ENCODE results near the gene MTR.

MTR gene

GRCh38 chr1:236947794-236948193 is 152.7 kb downstream of the MTR start:
- FAIRE-seq, result no peak
- no peak for DNase-seq (ENCODE audit: insufficient read length, low spot score)
- no peak for TF ChIP-seq TAF1 (IDR thresholded peaks at IDR 0.05; ENCODE audit: low read depth, low read length)
- TF ChIP-seq PAX5 (IDR thresholded peaks at IDR 0.05; ENCODE audit: insufficient read depth, low read length, severe bottlenecking), result no peak
- TF ChIP-seq POLR2A (IDR thresholded peaks at IDR 0.05; ENCODE audit: low read depth, low read length), result no peak
- no peak for TF ChIP-seq SPI1 (IDR thresholded peaks at IDR 0.05; ENCODE audit: low read depth, low read length)
- TF ChIP-seq POU2F2 (IDR thresholded peaks at IDR 0.05; ENCODE audit: low read depth, low read length), result no peak
- no peak for TF ChIP-seq POLR2AphosphoS5 (IDR thresholded peaks at IDR 0.05; ENCODE audit: low read depth, low read length)

- no peak for FAIRE-seq
- no peak for DNase-seq (ENCODE audit: insufficient read length, low spot score)
- TF ChIP-seq POU2F2 (IDR thresholded peaks at IDR 0.05; ENCODE audit: low read depth, low read length) (no peak), POLR2A (IDR thresholded peaks at IDR 0.05; ENCODE audit: low read depth, low read length) (no peak), PAX5 (IDR thresholded peaks at IDR 0.05; ENCODE audit: insufficient read depth, low read length, severe bottlenecking) (no peak), SPI1 (IDR thresholded peaks at IDR 0.05; ENCODE audit: low read depth, low read length) (no peak), POLR2AphosphoS5 (IDR thresholded peaks at IDR 0.05; ENCODE audit: low read depth, low read length) (no peak), TAF1 (IDR thresholded peaks at IDR 0.05; ENCODE audit: low read depth, low read length) (no peak)
Measured at GRCh38 chr1:236948381-236948780, 153.3 kb downstream of the MTR start.

- TF ChIP-seq POLR2A (IDR thresholded peaks at IDR 0.05; ENCODE audit: low read depth, low read length), result no peak
- no peak for TF ChIP-seq POU2F2 (IDR thresholded peaks at IDR 0.05; ENCODE audit: low read depth, low read length)
- TF ChIP-seq POLR2AphosphoS5 (IDR thresholded peaks at IDR 0.05; ENCODE audit: low read depth, low read length), result no peak
- no peak for TF ChIP-seq SPI1 (IDR thresholded peaks at IDR 0.05; ENCODE audit: low read depth, low read length)
- no peak for TF ChIP-seq PAX5 (IDR thresholded peaks at IDR 0.05; ENCODE audit: insufficient read depth, low read length, severe bottlenecking)
- no peak for TF ChIP-seq TAF1 (IDR thresholded peaks at IDR 0.05; ENCODE audit: low read depth, low read length)
- FAIRE-seq (no peak), DNase-seq (ENCODE audit: insufficient read length, low spot score) (no peak)
Measured at GRCh38 chr1:236948996-236949395, 153.9 kb downstream of the MTR start.

- FAIRE-seq (no peak), DNase-seq (ENCODE audit: insufficient read length, low spot score) (no peak)
- TF ChIP-seq POLR2A (IDR thresholded peaks at IDR 0.05; ENCODE audit: low read depth, low read length) (no peak), POU2F2 (IDR thresholded peaks at IDR 0.05; ENCODE audit: low read depth, low read length) (no peak), POLR2AphosphoS5 (IDR thresholded peaks at IDR 0.05; ENCODE audit: low read depth, low read length) (no peak)
Measured at GRCh38 chr1:236950365-236950764, 155.3 kb downstream of the MTR start.

GRCh38 chr1:236951672-236952071 is 156.6 kb downstream of the MTR start:
- DNase-seq (ENCODE audit: insufficient read length, low spot score), result no peak
- FAIRE-seq, result no peak
- TF ChIP-seq PAX5 (IDR thresholded peaks at IDR 0.05; ENCODE audit: insufficient read depth, low read length, severe bottlenecking) (no peak), SPI1 (IDR thresholded peaks at IDR 0.05; ENCODE audit: low read depth, low read length) (no peak), POLR2AphosphoS5 (IDR thresholded peaks at IDR 0.05; ENCODE audit: low read depth, low read length) (no peak), POLR2A (IDR thresholded peaks at IDR 0.05; ENCODE audit: low read depth, low read length) (no peak), TAF1 (IDR thresholded peaks at IDR 0.05; ENCODE audit: low read depth, low read length) (no peak), POU2F2 (IDR thresholded peaks at IDR 0.05; ENCODE audit: low read depth, low read length) (no peak)

- DNase-seq (ENCODE audit: insufficient read length, low spot score), result no peak
Measured at GRCh38 chr1:236952246-236953003, 157.3 kb downstream of the MTR start.

GRCh38 chr1:236953151-236953700 is 158.1 kb downstream of the MTR start:
- no peak for FAIRE-seq
- no peak for DNase-seq (ENCODE audit: insufficient read length, low spot score)
- TF ChIP-seq POLR2A (IDR thresholded peaks at IDR 0.05; ENCODE audit: low read depth, low read length) (no peak), POLR2AphosphoS5 (IDR thresholded peaks at IDR 0.05; ENCODE audit: low read depth, low read length) (no peak), PAX5 (IDR thresholded peaks at IDR 0.05; ENCODE audit: insufficient read depth, low read length, severe bottlenecking) (no peak), TAF1 (IDR thresholded peaks at IDR 0.05; ENCODE audit: low read depth, low read length) (no peak), POU2F2 (IDR thresholded peaks at IDR 0.05; ENCODE audit: low read depth, low read length) (no peak)

More at GRCh38 chr1:236952246-236953003, 157.3 kb downstream of the MTR start:
- TF ChIP-seq POU2F2 (IDR thresholded peaks at IDR 0.05; ENCODE audit: low read depth, low read length) (no peak), POLR2A (IDR thresholded peaks at IDR 0.05; ENCODE audit: low read depth, low read length) (no peak), SPI1 (IDR thresholded peaks at IDR 0.05; ENCODE audit: low read depth, low read length) (no peak), TAF1 (IDR thresholded peaks at IDR 0.05; ENCODE audit: low read depth, low read length) (no peak), POLR2AphosphoS5 (IDR thresholded peaks at IDR 0.05; ENCODE audit: low read depth, low read length) (no peak)
- FAIRE-seq, result no peak

Measured in GM12891 (cell line).